AG04450 (cell line): ENCODE results near the gene UBE3D. TPM values are rescaled to one million over a fixed set of nuclear protein-coding genes. Genes with fewer than 3 reads are reported as not detected.

Experiments used
- CTCF ChIA-PET: fragments of 300-600, 350-600 bp; formaldehyde crosslinking; extraction: SDS; loops from one replicate; lab custom pipeline; 2022; ENCODE audit warnings: antibody characterized with exemption, inconsistent platforms; lab: Charles Lee
- POLR2A ChIA-PET: fragments of 350-600 bp; formaldehyde crosslinking; extraction: SDS; loops from one replicate; lab custom pipeline; 2021; ENCODE audit warnings: antibody characterized with exemption, inconsistent platforms; lab: Yijun Ruan, JAX
- DNase-seq: peaks from one replicate; pipeline ENCODE4 v3.0.0-alpha.2; 2011; ENCODE audit warnings: low read depth, low spot score
- H3K27ac ChIP-seq: one replicate; pipeline ENCODE4 v1.5.1; 2012; ENCODE audit warnings: low read depth, low read length, control low read depth
- H3K27me3 ChIP-seq: one replicate; pipeline ENCODE4 v1.6.0; 2012; ENCODE audit warnings: low read length; ENCODE audit not compliant: control insufficient read depth, insufficient read depth
- H3K4me3 ChIP-seq: 2 replicates; pipeline ENCODE4 v1.5.1; 2011; ENCODE audit warnings: mild to moderate bottlenecking, low read depth, low read length, control low read depth
- H3K9me3 ChIP-seq: 2 replicates; pipeline ENCODE4 v1.5.1; 2012; ENCODE audit warnings: low read length; ENCODE audit not compliant: control insufficient read depth, insufficient read depth
- polyA plus RNA-seq: library from polyadenylated mRNA; depleted of rRNA; stranded (reverse); fragments of >200 nt; gene quantifications from 2 replicates; pipeline ENCODE4 v1.2.3, GENCODE V29; 2011
- TF ChIP-seq, protein P1 (sequence below): IDR thresholded peaks from 2 replicates; pipeline ENCODE4 v1.5.1; 2011; ENCODE audit warnings: low read depth, low read length, control low read depth, inconsistent platforms

Gene UBE3D
- polyA plus RNA-seq, 1 experiment, result 6.4 TPM

- DNase-seq, result peak; percentile 38
- Histone ChIP-seq H3K9me3 (no peaks in the 10 kb centered on the region), H3K27me3 (no peaks in the 10 kb centered on the region), H3K27ac (no peak overlapping the region), H3K4me3 (no peak overlapping the region)
- ChIA-PET POLR2A (no interaction called here), CTCF (no interaction called here)
- TF ChIP-seq, protein P1, sequence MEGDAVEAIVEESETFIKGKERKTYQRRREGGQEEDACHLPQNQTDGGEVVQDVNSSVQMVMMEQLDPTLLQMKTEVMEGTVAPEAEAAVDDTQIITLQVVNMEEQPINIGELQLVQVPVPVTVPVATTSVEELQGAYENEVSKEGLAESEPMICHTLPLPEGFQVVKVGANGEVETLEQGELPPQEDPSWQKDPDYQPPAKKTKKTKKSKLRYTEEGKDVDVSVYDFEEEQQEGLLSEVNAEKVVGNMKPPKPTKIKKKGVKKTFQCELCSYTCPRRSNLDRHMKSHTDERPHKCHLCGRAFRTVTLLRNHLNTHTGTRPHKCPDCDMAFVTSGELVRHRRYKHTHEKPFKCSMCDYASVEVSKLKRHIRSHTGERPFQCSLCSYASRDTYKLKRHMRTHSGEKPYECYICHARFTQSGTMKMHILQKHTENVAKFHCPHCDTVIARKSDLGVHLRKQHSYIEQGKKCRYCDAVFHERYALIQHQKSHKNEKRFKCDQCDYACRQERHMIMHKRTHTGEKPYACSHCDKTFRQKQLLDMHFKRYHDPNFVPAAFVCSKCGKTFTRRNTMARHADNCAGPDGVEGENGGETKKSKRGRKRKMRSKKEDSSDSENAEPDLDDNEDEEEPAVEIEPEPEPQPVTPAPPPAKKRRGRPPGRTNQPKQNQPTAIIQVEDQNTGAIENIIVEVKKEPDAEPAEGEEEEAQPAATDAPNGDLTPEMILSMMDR, result no peak
Measured at GRCh38 chr6:82878812-82879211, 186.8 kb downstream of the UBE3D start.

DNA sequence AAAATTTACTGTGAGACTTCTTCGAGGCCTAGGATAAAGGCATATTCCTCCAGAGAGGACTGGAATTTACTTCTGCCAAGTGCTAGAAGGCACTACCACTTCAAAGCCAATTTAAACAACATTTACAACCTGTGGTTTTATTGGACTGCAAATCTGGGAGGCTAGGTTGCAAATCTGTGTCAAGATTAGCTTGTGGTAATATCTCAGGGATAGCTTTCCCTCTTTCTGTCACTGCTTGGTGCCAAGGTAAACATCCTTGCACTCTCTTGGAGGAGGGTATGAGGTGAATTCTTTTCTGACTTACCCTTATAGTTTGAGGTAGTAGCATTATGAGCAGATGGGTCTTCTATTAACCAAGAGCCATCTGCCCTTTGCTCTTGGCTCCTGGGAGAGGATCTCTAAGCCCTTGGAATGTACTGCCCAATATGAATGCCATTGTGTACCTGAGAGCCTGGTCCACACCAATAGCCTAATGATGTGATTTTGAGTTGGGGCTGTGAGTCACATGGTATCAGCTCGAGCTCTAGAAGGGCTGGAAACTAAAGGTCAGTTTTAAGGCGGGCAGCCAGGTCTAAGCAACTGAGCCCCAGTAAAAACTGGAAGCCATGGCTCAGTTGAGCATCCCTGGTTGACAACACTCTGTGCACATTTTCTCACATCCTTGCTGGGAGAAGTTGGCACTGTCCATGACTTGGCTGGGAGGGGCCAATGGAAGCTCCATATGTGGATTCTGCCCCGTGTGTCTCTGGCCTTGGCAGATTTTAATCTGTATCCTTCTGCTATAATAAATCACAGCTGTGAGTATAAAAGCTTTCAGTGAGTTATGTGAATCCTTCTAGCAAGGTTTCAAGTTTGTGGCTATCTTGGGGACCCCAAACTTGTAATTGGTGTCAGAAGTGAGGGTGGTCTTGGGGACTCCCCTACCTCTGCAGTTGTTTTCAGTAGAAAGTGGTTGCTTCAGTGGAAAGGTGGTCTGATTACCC lies 188.1 kb downstream of the UBE3D start:
- no peak overlapping the region for H3K4me3 ChIP-seq
- DNase-seq, result no peak
- ChIA-PET POLR2A (no interaction called here), CTCF (interaction anchor here (0.9 to 1.1 kb wide), 2 partner anchors 14 to 188 kb away, joined by 3 to 5 read pairs; partner anchors contain the start of gene UBE3D)
- TF ChIP-seq, protein P1, result no peak
- no peaks in the 10 kb centered on the region for H3K27me3 ChIP-seq
- no peak overlapping the region for H3K27ac ChIP-seq
- H3K9me3 ChIP-seq, result no peaks in the 10 kb centered on the region

- DNase-seq, result peak; percentile 32
- Histone ChIP-seq H3K4me3 (no peak overlapping the region), H3K27me3 (no peaks in the 10 kb centered on the region), H3K9me3 (no peaks in the 10 kb centered on the region), H3K27ac (no peak overlapping the region)
- CTCF ChIA-PET, result interaction anchor here (1.3 kb wide), 1 partner anchor 192 kb away, joined by 4 read pairs; the partner anchor contains the start of gene DOP1A
- POLR2A ChIA-PET, result no interaction called here
- TF ChIP-seq, protein P1, result no peak
Measured at GRCh38 chr6:82875573-82876185, 190.0 kb downstream of the UBE3D start.

DNA sequence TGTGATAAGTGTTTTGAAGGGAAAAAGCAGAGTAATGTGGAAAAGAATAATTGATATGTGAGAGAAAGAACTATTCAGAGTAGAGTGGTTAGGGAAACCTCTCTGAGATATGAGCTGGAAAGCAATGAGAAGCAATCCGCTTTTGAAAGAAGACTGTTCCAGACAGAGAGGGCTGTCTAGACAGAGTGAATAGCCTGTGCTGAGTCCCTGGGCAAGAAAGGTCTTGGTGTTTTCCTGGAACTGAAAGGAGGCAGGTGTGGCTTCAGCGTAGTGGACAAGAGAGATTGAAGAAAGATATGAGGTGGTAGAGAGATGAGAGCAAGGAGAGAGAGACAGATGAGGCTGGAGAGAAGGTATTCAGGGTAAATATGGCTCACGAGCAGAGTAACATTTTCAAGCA lies 190.8 kb downstream of the UBE3D start:
- DNase-seq, result no peak
- CTCF ChIA-PET, result no interaction called here
- H3K27me3 ChIP-seq, result no peaks in the 10 kb centered on the region
- H3K27ac ChIP-seq, result no peak overlapping the region
- TF ChIP-seq, protein P1, result no peak
- POLR2A ChIA-PET, result no interaction called here
- no peak overlapping the region for H3K4me3 ChIP-seq
- H3K9me3 ChIP-seq, result no peaks in the 10 kb centered on the region

- POLR2A ChIA-PET, result no interaction called here
- TF ChIP-seq, protein P1, result no peak
- CTCF ChIA-PET, result no interaction called here
Measured at GRCh38 chr6:82872185-82872584, 193.5 kb downstream of the UBE3D start.

More at GRCh38 chr6:82872185-82872584, 193.5 kb downstream of the UBE3D start:
- H3K27ac ChIP-seq, result no peak overlapping the region
- no peak for DNase-seq
- H3K9me3 ChIP-seq, result no peaks in the 10 kb centered on the region
- no peak overlapping the region for H3K4me3 ChIP-seq
- H3K27me3 ChIP-seq, result no peaks in the 10 kb centered on the region
